GM19238 (cell line): ENCODE measurements around the gene AQP6.

Experiments
- DNase-seq: peaks from one replicate; pipeline ENCODE4 v3.0.0; 2011; ENCODE audit warnings: low spot score; ENCODE audit not compliant: insufficient read length

The AQP6 gene

GRCh38 chr12:49955899-49956662, 16.7 kb upstream of the AQP6 start:
- DNase-seq: no peak

DNA sequence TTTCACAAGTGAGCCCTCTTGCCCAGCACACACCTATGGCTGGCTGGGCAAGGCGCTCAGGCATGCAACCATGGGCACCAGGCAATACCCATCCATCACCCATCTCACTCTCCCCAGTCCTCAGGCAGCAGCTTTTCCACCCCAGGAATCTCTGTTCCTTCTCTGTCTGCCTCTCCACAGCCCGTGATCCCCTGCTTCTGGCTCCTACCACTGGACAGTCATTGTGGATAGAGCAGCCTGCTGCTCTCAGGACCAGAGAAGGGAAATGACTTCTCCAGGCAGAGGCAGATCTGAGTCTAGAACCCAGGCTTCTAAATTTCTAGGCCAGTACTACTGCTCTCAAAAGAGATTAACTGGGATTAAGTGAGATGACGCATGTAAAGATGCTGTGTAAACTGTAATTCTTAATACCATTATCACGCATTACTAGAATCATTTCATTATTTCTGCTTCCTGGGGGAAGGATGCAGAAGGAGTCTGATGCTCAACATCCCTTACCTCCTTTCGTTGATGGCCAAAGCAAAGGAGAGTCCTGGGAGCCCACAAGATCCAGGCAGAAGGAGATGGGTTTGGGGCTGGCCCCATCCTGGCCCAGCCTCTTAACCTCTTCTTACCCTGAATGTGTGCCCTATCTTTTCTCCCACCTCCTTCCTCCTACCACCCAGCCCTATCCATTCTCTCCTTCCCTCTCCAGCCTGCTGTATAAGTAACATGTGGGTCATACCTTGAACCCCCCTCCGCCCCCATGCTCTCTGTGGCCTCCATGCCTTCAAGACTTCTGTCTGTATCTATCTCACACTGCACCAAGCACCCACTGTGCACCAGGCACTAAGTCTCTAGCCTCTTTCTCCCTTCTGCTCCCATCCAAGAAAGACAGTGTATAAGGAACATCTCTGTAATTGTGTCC, 15.8 kb upstream of the AQP6 start:
- DNase-seq: no peak

- no peak for DNase-seq
These were observed 15.2 kb upstream of the AQP6 start for GRCh38 chr12:49957570-49957967.

- no peak for DNase-seq
These were observed 12.9 kb upstream of the AQP6 start for GRCh38 chr12:49959685-49960473.

GRCh38 chr12:49960474-49961110, 12.2 kb upstream of the AQP6 start:
- DNase-seq: no peak

DNA sequence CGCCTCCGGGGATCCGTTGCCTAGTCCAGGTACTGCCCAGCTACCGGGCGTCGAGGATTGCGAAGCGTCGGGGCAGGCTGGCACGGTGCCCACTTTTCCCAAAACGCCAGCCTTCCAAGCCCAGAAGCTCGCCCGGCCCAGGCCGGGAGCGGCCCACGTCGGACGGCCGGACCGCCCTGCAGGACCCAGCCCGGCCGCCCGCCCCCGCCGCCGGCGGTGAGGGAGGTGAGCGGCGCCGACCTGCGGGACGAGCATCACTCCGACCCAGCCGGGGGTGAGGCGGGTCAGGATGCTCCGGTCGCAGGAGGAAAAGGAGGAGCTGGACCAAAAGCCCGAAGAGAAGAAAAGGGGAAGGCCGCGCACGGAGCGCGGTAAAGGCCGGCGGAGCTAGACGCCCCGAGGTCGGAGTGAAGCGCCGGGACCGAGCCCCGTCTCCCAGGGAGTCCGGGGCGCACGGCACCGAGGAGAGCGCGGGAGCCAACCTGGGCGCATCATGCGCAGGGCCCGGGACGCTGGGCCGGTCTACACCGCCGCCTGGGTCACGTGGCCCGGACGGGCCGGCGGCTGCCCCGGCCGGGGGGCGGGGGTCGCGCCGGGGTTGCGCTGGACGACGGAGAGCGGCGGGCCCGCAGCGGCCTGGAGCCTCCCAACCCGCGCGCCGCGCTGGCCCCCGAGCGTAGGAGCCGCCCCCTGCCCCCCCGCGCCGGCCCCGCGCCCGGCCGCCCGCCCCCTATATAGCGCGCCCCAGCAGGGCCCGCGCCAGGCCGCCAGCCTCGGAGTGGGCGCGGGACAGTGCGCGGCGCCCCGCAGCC, 11.4 kb upstream of the AQP6 start, which contains the start of gene AQP5:
TSS of gene AQP5 (plus strand) at position 762 of the 812 bp plus-strand sequence. CDS start 146 bp downstream, outside the sequence.
- no peak for DNase-seq

DNA sequence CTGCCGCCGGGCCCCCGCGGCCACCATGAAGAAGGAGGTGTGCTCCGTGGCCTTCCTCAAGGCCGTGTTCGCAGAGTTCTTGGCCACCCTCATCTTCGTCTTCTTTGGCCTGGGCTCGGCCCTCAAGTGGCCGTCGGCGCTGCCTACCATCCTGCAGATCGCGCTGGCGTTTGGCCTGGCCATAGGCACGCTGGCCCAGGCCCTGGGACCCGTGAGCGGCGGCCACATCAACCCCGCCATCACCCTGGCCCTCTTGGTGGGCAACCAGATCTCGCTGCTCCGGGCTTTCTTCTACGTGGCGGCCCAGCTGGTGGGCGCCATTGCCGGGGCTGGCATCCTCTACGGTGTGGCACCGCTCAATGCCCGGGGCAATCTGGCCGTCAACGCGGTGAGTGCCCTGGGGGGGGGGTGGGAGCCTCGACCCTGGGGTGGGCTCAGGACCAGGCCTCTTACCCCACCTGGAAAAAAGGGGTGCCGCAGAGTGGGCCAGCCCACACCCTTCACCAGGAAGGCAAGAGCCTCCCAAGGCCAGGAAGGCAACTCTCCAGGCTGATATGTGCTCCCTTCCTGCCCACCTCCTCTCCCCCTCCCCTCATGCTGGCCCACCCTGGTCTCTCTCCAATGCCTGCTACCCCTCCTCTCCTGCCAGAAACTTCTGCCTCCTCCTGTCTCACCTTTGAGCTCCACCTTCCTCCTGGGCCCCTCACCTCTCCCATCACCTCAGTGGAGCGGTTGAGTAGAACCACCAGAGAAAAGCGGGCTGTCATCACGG, 10.6 kb upstream of the AQP6 start:
- DNase-seq: no peak

DNA sequence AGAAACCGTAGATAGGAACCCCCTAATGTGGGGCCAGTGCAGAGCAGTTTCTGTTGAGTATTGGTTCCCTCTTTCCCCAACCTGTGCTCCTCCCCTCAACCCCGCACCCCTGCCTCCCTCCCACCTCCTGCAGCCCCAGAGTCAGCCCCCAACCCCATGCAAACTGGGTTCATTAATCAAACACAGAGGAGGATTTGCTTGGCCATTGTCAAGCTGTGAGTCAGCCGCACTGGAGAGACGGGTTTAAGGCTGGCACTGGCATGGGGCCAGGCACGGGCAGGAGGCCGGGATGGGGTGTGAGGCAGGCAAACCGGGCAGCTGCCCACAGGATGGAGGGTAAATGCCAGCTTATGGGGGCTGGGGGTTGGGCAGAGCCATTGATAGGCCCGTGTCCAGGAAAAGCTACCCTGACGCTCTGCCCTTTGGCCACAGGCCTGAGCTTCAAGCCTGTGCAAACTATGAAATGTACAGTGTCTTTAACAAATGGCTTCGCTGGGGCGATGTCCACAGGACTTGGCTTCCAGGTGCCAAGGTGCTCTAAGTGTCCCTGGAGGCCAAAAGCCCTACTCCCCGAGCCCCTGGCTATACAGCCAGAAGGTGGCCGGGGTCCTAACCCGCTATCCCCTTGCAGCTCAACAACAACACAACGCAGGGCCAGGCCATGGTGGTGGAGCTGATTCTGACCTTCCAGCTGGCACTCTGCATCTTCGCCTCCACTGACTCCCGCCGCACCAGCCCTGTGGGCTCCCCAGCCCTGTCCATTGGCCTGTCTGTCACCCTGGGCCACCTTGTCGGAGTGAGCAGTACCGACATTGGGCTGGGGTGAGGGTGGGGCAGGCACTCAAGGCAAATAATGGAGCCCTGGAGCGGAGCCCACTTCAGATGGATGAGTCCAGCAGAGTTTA, 9.6 kb upstream of the AQP6 start:
- no peak for DNase-seq

DNA sequence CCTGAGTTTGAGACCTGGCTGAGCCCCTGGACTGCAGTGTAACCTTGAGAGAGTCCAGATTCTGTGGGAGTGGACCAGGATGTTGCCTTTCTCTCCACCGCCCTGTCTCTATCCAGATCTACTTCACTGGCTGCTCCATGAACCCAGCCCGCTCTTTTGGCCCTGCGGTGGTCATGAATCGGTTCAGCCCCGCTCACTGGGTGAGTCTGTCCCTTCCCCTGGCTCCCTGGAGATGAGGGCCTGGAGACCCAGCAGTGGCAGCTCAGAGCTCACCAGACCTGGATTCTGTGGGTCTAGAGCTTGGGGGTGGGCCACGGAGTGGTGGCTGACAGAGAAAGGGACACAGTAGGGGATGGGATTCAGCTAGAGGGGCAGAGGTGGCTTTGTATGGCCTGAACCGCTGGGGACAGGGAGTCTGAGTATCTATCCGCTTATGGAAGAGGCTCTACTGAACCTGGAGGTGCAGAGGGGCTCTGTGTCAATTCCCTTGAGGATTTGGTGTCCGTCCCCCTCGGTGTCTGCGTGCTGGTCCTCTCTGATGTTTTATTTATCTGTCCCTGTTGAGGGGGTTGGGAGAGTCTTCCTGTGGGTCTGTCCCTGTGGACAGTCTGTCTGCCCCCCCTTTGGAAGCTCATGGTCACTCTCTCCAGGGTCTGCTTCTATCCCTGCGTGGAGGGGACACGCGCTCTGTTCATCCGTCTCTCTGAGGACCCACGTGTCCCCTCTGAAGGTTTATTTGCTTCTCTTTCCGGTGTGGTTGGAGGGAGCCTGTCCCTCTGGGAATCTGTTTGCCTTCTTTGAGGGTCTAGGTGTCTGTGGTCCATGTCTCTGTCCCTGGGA, 8.6 kb upstream of the AQP6 start:
- DNase-seq: no peak

DNA sequence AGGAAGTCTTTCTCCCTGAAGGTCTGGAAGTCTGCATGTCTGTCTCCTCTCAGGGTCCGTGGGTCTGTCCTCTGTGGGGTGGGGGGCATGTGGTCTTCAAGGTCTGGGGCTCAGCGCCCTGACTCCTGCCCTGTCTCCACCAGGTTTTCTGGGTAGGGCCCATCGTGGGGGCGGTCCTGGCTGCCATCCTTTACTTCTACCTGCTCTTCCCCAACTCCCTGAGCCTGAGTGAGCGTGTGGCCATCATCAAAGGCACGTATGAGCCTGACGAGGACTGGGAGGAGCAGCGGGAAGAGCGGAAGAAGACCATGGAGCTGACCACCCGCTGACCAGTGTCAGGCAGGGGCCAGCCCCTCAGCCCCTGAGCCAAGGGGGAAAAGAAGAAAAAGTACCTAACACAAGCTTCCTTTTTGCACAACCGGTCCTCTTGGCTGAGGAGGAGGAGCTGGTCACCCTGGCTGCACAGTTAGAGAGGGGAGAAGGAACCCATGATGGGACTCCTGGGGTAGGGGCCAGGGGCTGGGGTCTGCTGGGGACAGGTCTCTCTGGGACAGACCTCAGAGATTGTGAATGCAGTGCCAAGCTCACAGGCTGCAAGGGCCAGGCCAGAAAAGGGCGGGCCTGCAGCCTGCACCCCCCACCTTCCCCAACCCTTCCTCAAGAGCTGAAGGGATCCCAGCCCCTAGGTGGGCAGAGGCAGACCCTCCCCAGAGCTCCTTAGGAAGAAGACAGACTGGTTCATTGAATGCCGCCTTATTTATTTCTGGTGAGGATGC, 7.7 kb upstream of the AQP6 start:
- DNase-seq: no peak

DNA sequence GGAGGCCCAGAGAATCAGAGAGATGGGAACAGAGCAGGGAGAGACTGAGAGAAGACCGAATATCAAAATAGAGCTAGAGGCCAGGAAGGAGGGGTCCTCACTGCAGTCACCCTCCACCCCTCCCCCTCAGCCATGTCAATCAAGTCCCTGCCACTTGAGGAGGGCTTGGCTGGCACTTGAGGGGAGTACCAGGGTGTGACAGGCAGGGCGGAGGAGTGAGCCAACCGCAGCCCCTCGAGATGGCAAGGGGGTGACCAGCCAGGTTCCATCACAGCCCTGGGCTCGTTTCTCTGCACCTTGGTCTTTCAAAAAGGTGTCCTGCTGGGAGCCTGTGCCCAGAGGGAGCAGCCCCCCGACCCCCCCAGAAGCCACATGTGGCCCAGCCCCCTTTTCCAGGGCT, 6.9 kb upstream of the AQP6 start:
- no peak for DNase-seq

- DNase-seq: no peak
These were observed 6.2 kb upstream of the AQP6 start for GRCh38 chr12:49966511-49967041.

DNA sequence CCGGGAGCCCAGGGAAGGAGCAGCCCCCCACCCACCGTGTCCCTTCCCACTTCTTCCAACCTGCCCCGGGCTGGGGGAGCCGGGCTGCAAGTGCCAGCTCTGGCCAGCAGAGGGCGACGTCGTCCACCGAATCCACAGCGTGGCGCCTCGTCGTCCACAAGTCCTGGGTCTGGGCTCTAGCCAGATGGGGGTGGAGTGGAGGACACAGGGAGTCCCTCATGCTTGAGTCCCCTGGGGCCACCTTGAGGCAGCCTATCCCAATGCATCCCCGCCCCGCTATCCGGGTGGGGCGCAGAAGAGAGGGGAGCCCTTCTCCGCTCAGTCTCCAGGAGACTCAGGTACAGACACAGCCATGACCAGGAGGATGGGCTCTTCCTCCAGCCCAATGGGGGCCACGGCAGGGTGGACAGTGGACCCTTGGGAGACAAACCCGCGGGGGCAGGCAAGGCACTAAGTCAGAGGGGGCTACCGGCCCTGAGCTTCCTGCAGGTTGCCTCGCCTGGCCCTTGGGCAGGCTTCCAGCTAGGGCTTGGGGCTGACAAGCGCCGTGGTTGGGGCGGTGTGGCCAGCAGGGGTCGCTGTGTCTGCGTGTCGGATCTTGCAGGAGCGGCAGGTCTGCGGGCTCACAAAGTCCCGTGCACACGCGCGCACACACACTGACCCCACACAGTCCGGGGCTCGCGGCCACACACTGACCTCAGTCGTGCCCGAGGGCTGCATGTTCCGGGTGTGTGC, 5.5 kb upstream of the AQP6 start:
- peak; percentile 90 for DNase-seq

GRCh38 chr12:49967777-49968250, 4.9 kb upstream of the AQP6 start:
- no peak for DNase-seq

- no peak for DNase-seq
These were observed 4.3 kb upstream of the AQP6 start for GRCh38 chr12:49968471-49968870.

- DNase-seq: no peak
These were observed 3.7 kb upstream of the AQP6 start for GRCh38 chr12:49969027-49969426.
